GM12892 (cell line): ENCODE results near the gene KRT28.
"Not testable (repeated sequence)": the region's sequence is repeated elsewhere in the genome, so short reads cannot be mapped to it uniquely, and the experiment has no call there.

Experiments
- DNase-seq: peaks from one replicate; pipeline ENCODE4 v3.0.0; 2011; ENCODE audit not compliant: insufficient read length
- FAIRE-seq: peaks from 2 replicates; lab custom pipeline; 2011; peaks lifted over from hg19 to GRCh38; lab: Jason Lieb, UNC
- POLR2A ChIP-seq: IDR thresholded peaks from 2 replicates; pipeline ENCODE4 v1.6.1; 2011; ENCODE audit warnings: low read depth, low read length, control low read depth
- POLR2AphosphoS5 ChIP-seq: IDR thresholded peaks from 2 replicates; pipeline ENCODE4 v1.6.1; 2011; ENCODE audit warnings: low read depth, low read length, control low read depth
- TAF1 ChIP-seq: IDR thresholded peaks from 2 replicates; pipeline ENCODE4 v1.6.1; 2011; ENCODE audit warnings: low read depth, mild to moderate bottlenecking, control low read depth, low read length, borderline replicate concordance

KRT28 gene

DNA sequence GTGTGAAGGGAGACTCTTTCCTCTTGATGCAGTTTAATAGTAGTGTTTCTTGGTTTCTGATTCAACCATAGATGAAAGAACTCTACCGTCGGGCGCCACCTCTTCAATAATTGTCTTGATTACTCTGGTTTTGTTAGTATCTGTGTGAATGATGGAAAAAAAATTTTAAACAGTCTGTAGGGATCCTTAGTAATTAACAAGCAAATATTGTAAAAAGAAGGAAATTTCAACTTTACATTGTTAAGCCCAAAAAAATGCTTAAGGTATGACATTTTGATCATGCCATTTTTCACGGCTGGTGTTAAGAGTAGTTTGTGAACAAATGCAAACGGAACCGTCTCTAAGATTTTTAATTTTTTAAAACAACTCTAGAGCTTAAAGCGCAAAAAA is 18.6 kb upstream of the KRT28 start:
- no peak for FAIRE-seq

DNA sequence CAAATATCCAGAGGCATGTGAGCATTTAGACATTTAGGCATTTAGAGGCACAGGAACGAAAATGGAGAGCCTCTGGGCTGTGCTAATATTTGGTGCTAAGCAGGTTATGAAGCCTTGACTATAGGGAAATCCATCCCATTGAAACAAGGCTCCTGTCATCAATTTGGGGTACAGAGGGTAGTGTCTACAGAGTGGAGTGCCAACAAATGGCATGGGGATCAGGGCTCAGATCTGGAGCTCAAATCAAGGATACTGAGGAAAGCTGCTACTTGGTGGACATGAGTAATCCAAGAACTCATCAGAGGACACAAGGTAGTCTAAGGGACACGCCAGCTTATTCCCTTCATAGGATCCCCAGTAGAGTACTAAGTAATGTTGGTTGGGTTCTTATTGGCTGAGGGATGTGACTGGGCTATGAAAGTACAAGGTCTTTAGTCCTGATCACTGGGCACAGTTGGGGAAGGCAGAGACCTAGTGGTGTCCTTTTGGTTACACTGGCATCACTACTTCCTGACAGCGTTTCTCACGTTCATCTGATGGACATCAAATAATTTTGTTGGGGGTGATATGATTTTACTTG is 17.4 kb upstream of the KRT28 start:
- DNase-seq (no peak), FAIRE-seq (no peak)
- TF ChIP-seq TAF1 (no peak), POLR2A (no peak), POLR2AphosphoS5 (0 out of 2 replicates have a peak, but pooled peaks have one; percentile 27)

More for the DNA sequence above, 18.6 kb upstream of the KRT28 start:
- DNase-seq, result no peak
- TF ChIP-seq POLR2AphosphoS5 (no peak), POLR2A (no peak), TAF1 (no peak)

DNA sequence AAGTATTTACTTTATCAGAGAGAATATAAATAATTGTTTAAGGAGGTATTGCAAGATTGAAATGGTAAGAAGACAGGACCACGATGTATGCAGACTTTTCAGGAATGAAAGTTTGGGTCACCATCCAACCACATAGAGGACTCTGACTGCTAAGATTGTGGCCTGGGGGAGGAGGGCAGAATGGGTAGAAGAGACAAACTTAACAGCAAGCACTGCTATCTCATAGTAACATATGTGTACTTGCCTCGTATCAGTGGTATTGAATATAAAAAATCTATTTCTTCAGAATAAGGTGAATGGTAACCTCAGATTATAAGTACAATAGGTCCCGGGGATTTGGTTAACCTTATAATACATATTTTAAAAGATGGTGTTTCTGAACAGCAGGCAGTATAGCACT is 16.8 kb upstream of the KRT28 start:
- no peak for TF ChIP-seq TAF1
- TF ChIP-seq POLR2AphosphoS5, result no peak
- no peak for TF ChIP-seq POLR2A

DNA sequence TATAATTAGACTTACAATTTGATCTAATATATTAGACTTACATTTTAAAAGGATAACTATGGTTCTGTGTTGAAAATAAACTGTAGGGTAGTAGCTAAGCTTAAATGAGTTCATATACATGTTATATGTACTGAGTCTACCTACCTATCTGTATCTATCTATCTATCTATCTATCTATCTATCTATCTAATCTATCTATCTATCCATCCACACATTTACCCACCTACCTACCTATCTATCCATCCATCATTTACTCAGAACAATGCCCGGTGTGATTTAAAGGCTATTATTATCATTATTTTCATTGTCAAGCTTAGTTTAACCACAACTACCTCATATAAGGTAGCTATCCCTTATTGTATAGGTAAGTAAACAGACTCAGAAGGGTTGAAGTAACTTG is 15.6 kb upstream of the KRT28 start:
- FAIRE-seq (no peak), DNase-seq (no peak)
- TF ChIP-seq POLR2AphosphoS5 (no peak), POLR2A (no peak)

More for the DNA sequence above, 16.8 kb upstream of the KRT28 start:
- DNase-seq, result no peak
- FAIRE-seq, result no peak

DNA sequence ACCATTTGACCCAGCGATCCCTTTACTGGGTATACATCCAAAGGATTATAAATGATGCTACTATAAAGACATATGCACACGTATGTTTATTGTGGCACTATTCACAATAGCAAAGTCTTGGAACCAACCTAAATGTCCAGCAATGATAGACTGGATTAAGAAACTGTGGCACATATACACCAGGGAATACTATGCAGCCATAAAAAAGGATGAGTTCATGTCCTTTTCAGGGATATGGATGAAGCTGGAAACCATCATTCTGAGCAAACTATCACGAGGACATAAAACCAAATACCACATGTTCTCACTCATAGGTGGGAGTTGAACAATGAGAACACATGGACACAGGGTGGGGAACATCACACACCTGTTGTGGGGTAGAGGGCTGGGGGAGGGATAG is 14.9 kb upstream of the KRT28 start:
- not testable (repeated sequence) for FAIRE-seq, DNase-seq

DNA sequence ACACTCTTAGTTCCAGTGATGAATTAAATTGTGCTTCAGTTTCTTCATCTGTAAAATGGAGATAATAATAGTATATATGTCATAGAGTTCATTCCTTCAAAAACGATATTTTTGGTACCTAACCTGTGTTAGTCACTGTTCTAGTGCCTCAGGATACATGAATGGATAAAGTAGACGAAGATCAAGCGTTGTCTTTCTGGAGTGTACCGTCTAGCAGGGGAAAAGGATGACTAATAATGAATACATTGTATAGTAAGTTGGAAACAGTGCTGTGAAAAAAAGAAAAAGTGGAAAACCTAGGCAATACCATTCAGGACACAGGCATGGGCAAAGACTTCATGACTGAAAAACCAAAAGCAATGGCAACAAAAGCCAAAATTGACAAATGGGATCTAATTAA is 14.0 kb upstream of the KRT28 start:
- no peak for TF ChIP-seq TAF1
- TF ChIP-seq POLR2A, result no peak
- TF ChIP-seq POLR2AphosphoS5, result no peak
- DNase-seq, result no peak
- no peak for FAIRE-seq

DNA sequence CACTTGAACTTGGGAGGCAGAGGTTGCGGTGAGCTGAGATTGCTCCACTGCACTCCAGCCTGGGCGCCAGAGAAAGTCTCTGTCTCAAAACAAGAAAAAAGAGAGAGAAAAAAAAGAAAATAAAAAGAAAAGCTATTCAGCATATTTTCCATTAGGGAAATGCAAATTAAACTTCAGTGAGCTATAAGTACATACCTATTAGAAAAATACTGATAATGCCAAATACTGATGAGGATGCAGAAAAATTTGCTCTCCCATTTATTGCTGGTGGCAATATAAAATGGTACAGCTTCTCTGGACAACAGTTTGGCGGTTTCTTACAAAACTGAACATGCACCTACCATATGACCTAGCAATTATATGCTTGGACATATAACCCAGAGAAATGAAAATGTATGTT is 12.9 kb upstream of the KRT28 start:
- TF ChIP-seq POLR2A, result no peak
- no peak for TF ChIP-seq POLR2AphosphoS5
- no peak for TF ChIP-seq TAF1
- DNase-seq, result no peak
- FAIRE-seq, result no peak

DNA sequence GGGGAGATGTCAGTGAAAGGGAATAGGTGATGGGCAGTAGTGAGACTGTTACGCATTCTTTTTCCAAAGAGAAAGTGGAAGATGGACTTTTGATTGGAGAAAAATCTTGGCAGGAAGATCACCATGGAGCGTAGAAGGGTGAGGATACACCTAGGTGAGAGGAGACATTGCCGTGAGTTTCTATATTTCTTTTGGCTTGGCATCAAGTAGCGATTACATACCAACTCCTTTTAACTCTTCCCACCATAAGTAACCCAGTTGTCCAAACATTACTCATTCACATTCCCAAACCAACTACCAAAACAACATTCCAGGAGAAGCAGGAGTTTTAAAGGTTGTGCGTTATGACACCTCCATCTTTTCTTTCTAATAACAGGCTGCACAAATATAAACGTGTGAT is 10.7 kb upstream of the KRT28 start:
- TF ChIP-seq POLR2A (no peak), POLR2AphosphoS5 (no peak), TAF1 (no peak)
- DNase-seq (no peak), FAIRE-seq (no peak)

DNA sequence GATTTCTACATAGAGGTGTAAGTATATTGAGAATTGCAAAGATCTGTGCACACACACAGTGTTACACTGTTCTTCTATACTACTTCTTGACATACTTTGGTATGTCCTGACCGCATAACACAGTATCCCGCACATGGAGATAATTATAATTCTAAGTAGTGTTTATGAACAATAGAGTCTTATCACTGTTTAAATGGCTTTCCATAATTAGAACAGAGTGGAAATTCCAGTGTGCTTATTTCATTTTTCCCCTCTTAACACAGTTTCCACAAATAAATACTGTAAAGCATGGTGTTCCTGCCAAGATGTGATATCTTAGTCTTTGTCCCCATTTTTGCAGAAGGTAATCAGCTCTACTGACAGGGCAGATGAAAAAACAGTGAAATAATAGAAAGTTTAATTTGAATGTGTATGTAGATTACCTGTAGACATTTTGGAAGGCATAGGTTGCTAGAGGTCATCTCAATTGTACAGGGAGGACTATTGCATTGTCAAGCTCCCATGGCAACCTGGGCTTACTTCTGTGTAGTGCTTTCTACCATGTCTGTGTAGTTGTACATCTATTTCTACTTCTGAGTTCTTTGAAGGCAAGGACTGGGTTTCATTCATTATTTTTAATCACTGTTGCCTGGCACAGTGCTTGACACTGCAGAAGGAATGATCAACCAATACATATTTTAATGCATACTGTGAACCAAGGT is 10.1 kb upstream of the KRT28 start:
- DNase-seq (no peak), FAIRE-seq (no peak)
- no peak for TF ChIP-seq TAF1
- TF ChIP-seq POLR2A, result no peak
- TF ChIP-seq POLR2AphosphoS5, result no peak

DNA sequence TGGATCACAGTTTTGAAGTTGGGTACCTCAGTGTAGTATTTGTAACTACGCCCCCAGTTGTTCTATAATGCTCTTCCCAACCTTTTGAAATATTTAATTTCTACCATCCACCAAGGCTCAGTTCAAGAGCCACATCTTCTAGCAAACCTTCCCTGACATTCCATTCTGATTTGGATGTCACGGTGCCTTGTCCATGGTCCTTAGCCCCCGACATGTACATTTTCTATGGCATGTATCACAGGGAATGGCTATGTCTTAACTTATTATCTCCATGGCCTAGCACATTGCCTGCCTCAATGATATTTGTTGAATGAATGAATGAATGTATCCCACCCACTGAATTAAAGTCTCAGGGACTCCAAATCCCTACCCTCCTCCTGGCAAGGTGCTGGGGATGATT is 6.4 kb upstream of the KRT28 start:
- FAIRE-seq (no peak), DNase-seq (no peak)
- no peak for TF ChIP-seq TAF1
- TF ChIP-seq POLR2AphosphoS5, result no peak
- TF ChIP-seq POLR2A, result no peak

DNA sequence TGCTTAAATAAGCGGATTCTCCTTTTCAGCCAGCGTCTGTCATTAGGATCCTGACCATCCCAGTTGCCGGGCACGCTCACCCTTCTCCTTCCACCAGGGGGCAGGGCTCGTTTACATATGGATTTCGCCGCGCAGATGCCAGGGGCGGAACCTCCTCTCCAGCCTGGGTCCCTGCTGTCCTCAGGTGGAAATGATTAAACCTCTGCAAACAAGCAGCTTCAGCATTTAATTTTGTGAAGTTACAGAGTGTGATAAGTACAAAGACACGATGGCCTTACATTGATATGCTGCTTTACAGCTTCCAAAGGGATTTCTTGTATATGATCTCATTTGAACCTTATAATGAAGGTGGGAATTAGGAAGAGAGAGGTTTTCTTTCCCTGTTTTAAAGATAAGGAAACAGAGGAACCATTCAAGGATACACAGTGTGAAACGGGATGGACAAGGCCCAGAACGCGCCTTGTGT is 3.9 kb upstream of the KRT28 start:
- TF ChIP-seq POLR2AphosphoS5 (no peak), POLR2A (no peak), TAF1 (no peak)
- FAIRE-seq (peak; percentile 91), DNase-seq (peak; percentile 31)

DNA sequence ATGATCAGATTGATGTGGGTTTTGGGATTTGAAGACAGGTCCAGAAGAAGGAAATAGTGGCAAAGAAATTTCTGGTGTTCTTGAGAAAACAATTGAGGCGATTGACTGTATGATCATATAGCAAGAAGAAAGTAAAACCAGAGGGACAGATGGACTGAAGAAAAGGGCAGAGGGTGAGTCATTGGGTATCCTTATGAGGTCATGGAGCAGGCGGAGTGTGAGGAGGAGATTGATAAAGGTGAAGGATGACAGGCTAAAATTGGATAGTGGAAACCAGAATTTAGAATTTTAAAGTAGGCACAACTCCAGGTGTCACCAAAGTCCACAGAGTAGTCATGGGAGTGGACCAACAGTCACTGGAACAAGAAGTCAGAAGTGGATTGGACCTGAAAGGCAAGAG is 1.4 kb upstream of the KRT28 start:
- DNase-seq (no peak), FAIRE-seq (no peak)
- no peak for TF ChIP-seq TAF1
- no peak for TF ChIP-seq POLR2A
- TF ChIP-seq POLR2AphosphoS5, result no peak

DNA sequence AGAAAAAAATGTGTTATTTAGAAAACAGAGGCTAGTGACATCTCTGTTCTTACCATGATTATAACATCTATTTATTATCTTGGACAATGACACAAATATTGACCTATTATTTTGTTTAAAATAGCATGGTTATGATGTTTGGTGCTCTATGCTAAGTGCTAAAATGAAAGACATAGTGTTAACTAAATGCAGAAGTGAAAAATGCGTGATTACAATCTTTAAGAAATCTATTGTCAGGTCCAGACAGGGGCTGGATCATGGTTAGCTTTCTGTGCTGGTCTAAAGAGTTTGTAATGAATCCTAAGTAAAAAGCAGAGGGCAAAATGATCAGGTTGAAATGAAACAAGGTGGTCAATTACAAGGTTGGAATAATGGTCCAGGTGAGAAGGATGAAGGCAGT is 622 bp upstream of the KRT28 start:
- FAIRE-seq, result no peak
- TF ChIP-seq POLR2AphosphoS5, result no peak
- TF ChIP-seq POLR2A, result no peak
- no peak for TF ChIP-seq TAF1
- no peak for DNase-seq
